Neuronal stem cell (in vitro differentiated cells): ENCODE results near the gene WDR81.

Source experiments
- DNase-seq: peaks from one replicate; pipeline ENCODE4 v3.0.0-alpha.2; 2013; ENCODE audit warnings: low spot score
- H2AFZ ChIP-seq: one replicate; pipeline ENCODE4 v1.6.1; 2013; ENCODE audit warnings: mild to moderate bottlenecking, low read length, inconsistent platforms
- H2AK5ac ChIP-seq: 2 replicates; pipeline ENCODE4 v1.6.1; 2013; ENCODE audit warnings: low read depth, mild to moderate bottlenecking, inconsistent platforms, low read length, moderate library complexity, mixed read lengths
- H2BK120ac ChIP-seq: 2 replicates; pipeline ENCODE4 v1.6.1; 2013; ENCODE audit warnings: low read depth, mild to moderate bottlenecking, inconsistent platforms, low read length, moderate library complexity, mixed read lengths
- H2BK12ac ChIP-seq: one replicate; pipeline ENCODE4 v1.6.1; 2013; ENCODE audit warnings: low read length, inconsistent platforms
- H2BK15ac ChIP-seq: 2 replicates; pipeline ENCODE4 v1.6.1; 2013; ENCODE audit warnings: mild to moderate bottlenecking, low read length, inconsistent platforms, mixed read lengths
- H2BK5ac ChIP-seq: one replicate; pipeline ENCODE4 v1.6.1; 2013; ENCODE audit warnings: inconsistent platforms, mild to moderate bottlenecking, low read length, moderate library complexity
- H3K14ac ChIP-seq: one replicate; pipeline ENCODE4 v1.6.1; 2013; ENCODE audit warnings: low read length, inconsistent platforms
- H3K18ac ChIP-seq: 2 replicates; pipeline ENCODE4 v1.6.1; 2013; ENCODE audit warnings: low read length, inconsistent platforms
- H3K23ac ChIP-seq: 2 replicates; pipeline ENCODE4 v1.6.1; 2013; ENCODE audit warnings: low read depth, mild to moderate bottlenecking, mixed read lengths, low read length, inconsistent platforms; ENCODE audit not compliant: poor library complexity
- H3K27ac ChIP-seq: replicated peaks from 3 replicates; pipeline ENCODE4 v1.5.1; 2013; ENCODE audit warnings: low read length, inconsistent platforms
- H3K27me3 ChIP-seq, 3 experiments: 2 replicates each; pipeline ENCODE4 v1.6.1; 2013; ENCODE audit warnings: low read length in 3 of 3, mild to moderate bottlenecking in 2 of 3, inconsistent platforms in 1 of 3, low read depth in 1 of 3, mixed read lengths in 1 of 3, moderate library complexity in 1 of 3; ENCODE audit not compliant: control insufficient read depth in 3 of 3, insufficient read depth in 3 of 3
- H3K36me3 ChIP-seq, 2 donors: replicated peaks in 1 of 2; 2 replicates each; pipeline ENCODE4 v1.6.1; 2013; ENCODE audit warnings: low read length in 2 of 2; ENCODE audit not compliant: control insufficient read depth in 2 of 2, insufficient read depth in 2 of 2
- H3K4ac ChIP-seq: 2 replicates; pipeline ENCODE4 v1.6.1; 2013; ENCODE audit warnings: inconsistent platforms, mild to moderate bottlenecking, low read length, moderate library complexity
- H3K4me1 ChIP-seq, 2 donors: 1 replicate in 1 of 2; 2 replicates in 1 of 2; pipeline ENCODE4 v1.6.1; 2013; ENCODE audit warnings: low read length in 2 of 2, low read depth in 1 of 2; ENCODE audit not compliant: control insufficient read depth in 2 of 2, insufficient read depth in 1 of 2
- H3K4me2 ChIP-seq: one replicate; pipeline ENCODE4 v1.6.1; 2013; ENCODE audit warnings: mild to moderate bottlenecking, low read length, inconsistent platforms; ENCODE audit not compliant: insufficient read depth, poor library complexity, severe bottlenecking
- H3K4me3 ChIP-seq, 2 donors: 2 replicates each; pipeline ENCODE4 v1.5.1; 2013; ENCODE audit warnings: low read length in 2 of 2, mild to moderate bottlenecking in 2 of 2, inconsistent platforms in 1 of 2, moderate library complexity in 1 of 2
- H3K79me1 ChIP-seq: one replicate; pipeline ENCODE4 v1.6.1; 2013; ENCODE audit warnings: low read depth, mild to moderate bottlenecking, inconsistent platforms, low read length, moderate library complexity
- H3K9ac ChIP-seq: one replicate; pipeline ENCODE4 v1.6.1; 2013; ENCODE audit warnings: mild to moderate bottlenecking, low read depth, low read length, inconsistent platforms; ENCODE audit not compliant: poor library complexity
- H3K9me3 ChIP-seq, 2 donors: replicated peaks in 1 of 2; 2 replicates each; pipeline versions ENCODE3 to v1.6.1; 2013; ENCODE audit warnings: low read length in 2 of 2, mild to moderate bottlenecking in 2 of 2, inconsistent platforms in 1 of 2, low read depth in 1 of 2, mixed read lengths in 1 of 2, moderate library complexity in 1 of 2; ENCODE audit not compliant: control insufficient read depth in 2 of 2, insufficient read depth in 1 of 2
- H4K8ac ChIP-seq: one replicate; pipeline ENCODE4 v1.6.1; 2013; ENCODE audit warnings: low read depth, mild to moderate bottlenecking, inconsistent platforms, low read length, moderate library complexity
- H4K91ac ChIP-seq: one replicate; pipeline ENCODE4 v1.6.1; 2013; ENCODE audit warnings: low read length, low read depth, mild to moderate bottlenecking, inconsistent platforms; ENCODE audit not compliant: poor library complexity
- WGBS, 2 donors: extraction: QIAGEN DNeasy Blood & Tissue Kit; methylation state at CpG; one replicate each; pipeline ENCODE4 v1.1.7; 2013; ENCODE audit warnings: missing lambda C conversion rate in 2 of 2, mixed read lengths in 1 of 2; ENCODE audit not compliant: insufficient read length in 2 of 2, insufficient replicate concordance in 1 of 2; ENCODE audit errors: extremely low coverage in 2 of 2; 5-methylcytosine and 5-hydroxymethylcytosine counted together

Gene WDR81

GRCh38 chr17:1786708-1787107, 62.2 kb downstream of the WDR81 start:
- Histone ChIP-seq H3K18ac (no peak overlapping the region), H2BK120ac (no peak overlapping the region), H3K14ac (no peak overlapping the region), H4K8ac (no peak overlapping the region), H2AK5ac (no peak overlapping the region), H3K79me1 (no peaks in the 10 kb centered on the region), H2BK5ac (no peak overlapping the region), H3K4me2 (no peak overlapping the region), H3K36me3 (peaks cover 34 to 75% of the 10 kb centered on the region in 2 donors), H3K9me3 (no peaks in the 10 kb centered on the region), H3K4me1 (no peaks in the 10 kb centered on the region), H2BK15ac (no peak overlapping the region), H4K91ac (no peak overlapping the region), H3K9ac (no peak overlapping the region), H3K27ac (no peak overlapping the region), H2BK12ac (no peak overlapping the region), H3K27me3 (no peaks in the 10 kb centered on the region), H2AFZ (no peak overlapping the region), H3K4me3 (no peak overlapping the region), H3K23ac (no peak overlapping the region), H3K4ac (no peak overlapping the region)
- WGBS, 2 donors, result no CpG with 5 or more reads among the region's 7 CpGs
- no peak for DNase-seq

GRCh38 chr17:1787301-1787902, 62.9 kb downstream of the WDR81 start:
- no peak overlapping the region for H2BK120ac ChIP-seq
- H3K4me1 ChIP-seq, result no peaks in the 10 kb centered on the region
- peak overlapping the region; percentile 47 for H3K23ac ChIP-seq
- H2AK5ac ChIP-seq, result no peak overlapping the region
- H3K79me1 ChIP-seq, result no peaks in the 10 kb centered on the region
- H3K4me3 ChIP-seq, result no peak overlapping the region
- no peak for DNase-seq
- H2BK12ac ChIP-seq, result no peak overlapping the region
- peak overlapping the region; percentile 64 for H3K9ac ChIP-seq
- no peaks in the 10 kb centered on the region for H3K27me3 ChIP-seq
- H3K18ac ChIP-seq, result no peak overlapping the region
- no peak overlapping the region for H4K8ac ChIP-seq
- no peaks in the 10 kb centered on the region for H3K9me3 ChIP-seq
- H2BK5ac ChIP-seq, result no peak overlapping the region
- no peak overlapping the region for H3K14ac ChIP-seq
- no peak overlapping the region for H3K4me2 ChIP-seq
- H3K36me3 ChIP-seq, result peaks cover 27 to 69% of the 10 kb centered on the region in 2 donors
- H3K4ac ChIP-seq, result no peak overlapping the region
- no peak overlapping the region for H4K91ac ChIP-seq
- WGBS, 2 donors, result no CpG with 5 or more reads among the region's 16 CpGs
- H2AFZ ChIP-seq, result no peak overlapping the region
- no peak overlapping the region for H3K27ac ChIP-seq
- no peak overlapping the region for H2BK15ac ChIP-seq
